GM18907 (cell line): ENCODE data around the gene MYL9.
"Not testable (repeated sequence)": the region's sequence is repeated elsewhere in the genome, so short reads cannot be mapped to it uniquely, and the experiment has no call there.

Source experiments
- ATAC-seq: cut with Tn5 transposase; IDR thresholded peaks from one replicate; pipeline ENCODE4 v1.9.1; 2021; ENCODE audit warnings: mild to moderate bottlenecking, moderate library complexity; ENCODE audit not compliant: unreplicated experiment

Gene MYL9

GRCh38 chr20:36548704-36549627 is 7.6 kb downstream of the MYL9 start:
- no peak for ATAC-seq

DNA sequence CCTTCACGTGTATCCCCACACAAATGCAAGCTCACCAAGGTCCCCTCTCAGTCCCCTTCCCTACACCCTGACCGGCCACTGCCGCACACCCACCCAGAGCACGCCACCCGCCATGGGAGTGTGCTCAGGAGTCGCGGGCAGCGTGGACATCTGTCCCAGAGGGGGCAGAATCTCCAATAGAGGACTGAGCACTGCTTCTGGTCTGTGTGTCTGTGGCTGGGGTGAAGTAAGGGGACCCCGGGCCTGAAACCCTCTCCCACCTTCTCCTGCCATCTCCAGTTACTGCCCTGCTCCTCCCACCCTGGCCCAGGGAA is 8.3 kb downstream of the MYL9 start:
- no peak for ATAC-seq

GRCh38 chr20:36549942-36550789 is 8.8 kb downstream of the MYL9 start:
- no peak for ATAC-seq

DNA sequence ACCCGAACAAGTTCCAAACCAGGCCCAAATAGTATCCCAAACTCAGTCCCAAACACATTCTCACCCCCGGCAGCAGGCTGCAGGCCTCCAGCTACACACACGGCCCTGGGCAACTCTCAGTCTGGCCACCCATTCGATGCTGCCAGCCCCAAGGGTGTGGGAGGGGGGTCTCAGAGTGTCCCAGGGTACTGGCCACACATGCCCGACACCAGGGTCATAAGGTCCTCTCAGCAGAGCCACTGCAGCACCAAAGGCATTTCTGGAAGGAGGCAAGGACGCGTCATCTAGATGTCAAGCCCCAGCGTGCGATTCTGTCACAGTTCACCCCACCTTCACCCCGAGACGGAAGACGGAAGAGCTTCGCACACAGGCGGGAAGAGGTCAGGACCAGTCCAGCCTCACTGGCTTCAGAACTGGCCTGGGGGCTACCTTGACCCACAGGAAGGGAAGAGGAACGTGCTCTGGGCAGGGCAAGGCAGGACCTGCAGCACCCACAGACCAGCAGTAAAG is 9.5 kb downstream of the MYL9 start:
- ATAC-seq: no peak

DNA sequence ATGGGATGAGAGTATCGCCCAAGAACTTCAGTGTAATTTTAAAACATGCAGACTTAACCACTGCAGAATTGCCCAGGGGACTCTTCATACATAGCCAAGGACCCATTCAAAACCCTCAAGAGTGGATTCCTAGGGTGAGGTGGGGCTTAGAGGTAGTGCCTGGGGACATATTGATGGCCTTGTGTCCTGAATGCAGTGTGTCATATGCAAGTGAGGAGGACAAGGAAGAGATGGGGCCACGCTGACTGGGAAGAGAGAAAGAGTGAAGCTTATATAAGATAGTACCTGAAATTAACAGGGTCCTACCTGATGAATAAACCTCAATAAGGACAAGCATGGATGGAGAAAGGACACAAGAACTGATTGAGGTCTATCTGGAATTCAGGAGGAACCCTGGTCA is 13.9 kb downstream of the MYL9 start:
- no peak for ATAC-seq

- no peak for ATAC-seq
These were observed 21.4 kb downstream of the MYL9 start for GRCh38 chr20:36562724-36563123.

GRCh38 chr20:36563374-36563773 is 22.1 kb downstream of the MYL9 start:
- ATAC-seq: no peak

- ATAC-seq: not testable (repeated sequence)
These were observed 22.9 kb downstream of the MYL9 start for GRCh38 chr20:36564078-36564725.

DNA sequence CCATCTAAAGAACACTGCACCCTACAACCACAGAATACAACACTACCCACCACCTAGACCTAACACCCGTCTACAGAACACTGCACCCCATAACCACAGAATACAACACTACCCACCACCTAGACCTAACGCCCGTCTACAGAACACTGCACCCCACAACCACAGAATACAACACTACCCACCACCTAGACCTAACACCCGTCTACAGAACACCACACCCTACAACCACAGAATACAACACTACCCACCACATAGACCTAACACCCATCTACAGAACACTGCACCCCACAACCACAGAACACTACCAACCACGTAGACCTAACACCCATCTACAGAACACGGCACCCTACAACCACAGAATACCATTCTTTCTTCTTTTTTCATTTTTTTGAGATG is 23.4 kb downstream of the MYL9 start:
- not testable (repeated sequence) for ATAC-seq

DNA sequence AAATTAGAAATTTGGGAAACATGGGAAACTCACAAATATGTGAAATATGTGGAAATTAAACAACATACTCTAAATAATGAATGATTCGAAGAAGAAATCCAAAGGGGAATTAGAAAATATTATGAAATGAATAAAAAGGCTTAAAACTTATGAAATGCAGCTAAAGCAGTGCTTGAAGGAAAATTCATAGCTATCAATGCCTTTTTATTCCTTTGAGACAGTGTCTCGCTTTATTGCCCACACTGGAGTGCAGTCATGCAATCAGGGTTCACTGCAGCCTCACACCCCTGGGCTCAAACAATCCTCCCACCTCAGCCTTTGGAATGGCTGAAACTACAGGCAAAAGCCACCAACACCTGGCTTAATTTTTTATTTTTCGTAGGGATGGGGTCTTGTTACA is 24.2 kb downstream of the MYL9 start:
- no peak for ATAC-seq

GRCh38 chr20:36569847-36570429 is 28.6 kb downstream of the MYL9 start:
- no peak for ATAC-seq

- ATAC-seq: no peak
These were observed 30.5 kb downstream of the MYL9 start for GRCh38 chr20:36571564-36572504.

DNA sequence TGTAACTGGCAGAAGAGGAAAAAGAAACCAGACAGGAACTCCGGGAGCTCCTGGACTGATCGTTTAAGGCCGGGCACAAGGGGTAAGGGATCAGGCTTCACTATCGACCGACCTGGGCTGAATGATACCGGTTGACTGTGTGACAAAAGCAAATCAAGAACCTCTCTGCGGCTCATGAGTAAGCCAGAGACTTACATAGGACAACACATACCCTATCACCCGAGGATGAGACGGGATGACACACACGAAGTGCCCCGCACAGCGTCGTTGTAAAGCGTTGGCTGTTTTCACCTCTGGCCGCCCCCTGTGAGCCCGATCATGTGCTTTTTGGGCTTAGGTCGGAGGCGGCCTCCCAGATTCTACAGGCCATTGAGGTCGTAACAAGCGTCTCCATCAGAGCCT is 31.4 kb downstream of the MYL9 start:
- ATAC-seq: peak; percentile 1

DNA sequence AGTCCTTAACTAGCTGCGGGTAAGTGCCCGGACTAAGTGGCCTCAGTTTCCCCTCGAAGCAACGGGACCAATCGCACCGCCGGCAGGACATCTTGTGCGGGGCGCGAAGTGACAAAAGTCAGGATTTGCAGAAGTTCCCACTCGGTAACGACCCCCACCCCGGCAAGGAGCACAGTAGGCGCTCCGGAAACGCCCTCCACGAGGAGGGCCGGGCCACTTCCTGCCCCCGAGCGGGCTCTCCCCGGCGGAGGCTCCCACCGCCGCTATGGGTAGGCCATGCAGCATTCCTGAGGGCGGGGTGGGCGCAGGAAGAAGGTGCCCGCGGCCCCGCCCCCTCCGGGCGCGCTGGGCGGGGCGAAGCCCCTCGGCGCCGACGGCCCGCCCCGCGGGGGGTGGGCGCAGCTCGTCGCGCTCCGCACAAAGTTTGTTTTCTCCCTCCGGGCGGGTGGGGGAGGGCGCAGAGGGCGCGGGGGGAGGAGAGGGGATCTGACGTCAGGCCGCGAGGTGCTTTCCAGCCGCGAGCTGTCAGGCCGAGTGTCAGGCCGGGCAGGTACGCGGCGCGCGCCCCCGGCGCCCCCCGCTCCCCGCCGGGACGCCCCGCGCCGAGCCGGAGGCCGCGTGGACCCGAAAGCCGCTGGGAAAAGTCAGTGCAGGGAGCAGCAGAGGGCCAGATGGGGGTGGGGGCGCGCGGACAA is 31.9 kb downstream of the MYL9 start, which contains the start of gene TGIF2:
TGIF2 (plus strand) TSS at position 495 of the 695 bp plus-strand sequence. CDS start 5,178 bp downstream, outside the sequence.
- peak; percentile 71 for ATAC-seq

DNA sequence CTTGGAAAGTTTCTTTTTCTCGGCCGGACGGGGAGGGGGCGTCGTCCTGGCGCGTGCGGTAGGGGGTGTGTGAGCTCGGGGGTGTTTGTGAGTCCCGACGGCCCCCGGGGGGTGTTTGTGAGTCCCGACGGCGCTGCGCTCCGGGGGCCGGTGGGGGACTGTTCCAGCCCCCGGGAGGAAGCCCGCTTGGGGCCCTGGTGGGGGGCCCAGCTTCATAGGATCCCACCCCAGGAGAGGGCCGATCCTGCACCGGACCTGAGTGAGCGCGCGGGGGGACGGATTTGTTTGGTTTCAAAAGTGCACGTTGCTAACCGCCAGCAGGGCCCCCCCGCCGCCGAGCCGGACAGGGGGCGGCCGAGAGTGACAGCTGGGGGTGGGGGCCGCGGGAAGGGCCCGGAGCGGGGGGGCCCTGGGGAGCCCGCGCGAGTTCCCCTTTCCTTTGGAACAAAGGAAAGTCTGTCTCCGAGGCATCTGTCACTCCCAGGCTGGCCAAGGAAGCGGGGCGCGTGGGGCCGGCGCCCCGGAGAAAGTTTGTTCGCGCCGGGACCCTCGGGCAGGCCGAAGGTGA is 32.6 kb downstream of the MYL9 start:
- no peak for ATAC-seq

- ATAC-seq: no peak
These were observed 33.2 kb downstream of the MYL9 start for GRCh38 chr20:36574366-36575135.

- no peak for ATAC-seq
These were observed 34.7 kb downstream of the MYL9 start for GRCh38 chr20:36576081-36576445.
